ENCODE measurements around the gene NCOR2. TPM values are rescaled to one million over a fixed set of nuclear protein-coding genes. Genes with fewer than 3 reads are reported as not detected.

The NCOR2 gene
- total RNA-seq, 2 donors from 2014 or later, result 185 to 207 TPM

DNA sequence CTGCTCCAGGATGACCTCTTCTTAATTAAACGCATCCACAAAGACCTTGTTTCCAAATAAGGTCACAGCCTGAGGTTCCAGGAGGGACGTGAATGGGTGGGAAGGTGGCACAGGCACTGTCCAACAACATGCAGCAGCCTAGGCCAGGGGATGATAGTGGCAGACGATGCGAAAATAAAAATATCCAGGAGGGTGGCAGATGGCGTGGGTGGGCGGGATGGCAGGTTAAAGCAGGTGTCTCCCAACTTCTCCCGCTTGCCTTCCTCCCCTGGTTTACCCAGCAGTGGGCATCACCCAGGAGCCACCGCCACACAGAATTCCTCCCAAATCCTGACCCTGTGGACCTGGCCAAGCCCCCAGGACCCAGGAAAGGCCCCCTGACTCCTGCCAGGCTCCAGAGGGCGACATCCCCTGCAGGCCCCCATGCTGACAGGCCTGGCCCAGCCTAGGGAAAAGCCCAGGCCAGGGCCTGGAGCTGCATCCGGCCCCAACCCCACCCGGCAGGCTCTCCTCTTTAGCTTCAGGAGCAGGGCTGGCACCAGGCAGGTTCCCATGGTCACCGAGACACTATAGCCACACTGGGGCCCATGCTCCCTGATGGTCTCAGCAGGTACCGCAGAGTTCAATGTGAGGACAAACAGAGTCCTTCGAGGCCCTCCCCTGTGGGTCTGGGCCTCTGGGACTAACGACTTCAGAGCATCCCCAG, 9.7 kb downstream of the NCOR2 start:
- Mint-ChIP-seq H3K9me3 (peaks cover 1% of the 10 kb centered on the region), H3K27ac (peak overlapping the region; percentile 76), H3K4me3 (no peak overlapping the region), H3K27me3 (ENCODE audit: insufficient read depth) (no peaks in the 10 kb centered on the region), H3K4me1 (peaks cover 20% of the 10 kb centered on the region), H3K36me3 (ENCODE audit: low read depth) (peaks cover 10% of the 10 kb centered on the region)
- Histone ChIP-seq H3K9ac (ENCODE audit: extremely low read depth, low read length, poor library complexity, severe bottlenecking) (no peak overlapping the region), H3K27ac (ENCODE audit: low read depth, low read length) (no peak overlapping the region), H3K4me3 (ENCODE audit: low read length) (no peak overlapping the region), H3K4me1 (ENCODE audit: control insufficient read depth, insufficient read depth, low read length) (peaks cover 3% of the 10 kb centered on the region), H3K27me3 (ENCODE audit: control insufficient read depth, insufficient read depth, low read length, poor library complexity, severe bottlenecking) (no peaks in the 10 kb centered on the region), H3K9me3 (ENCODE audit: control insufficient read depth, low read length) (no peaks in the 10 kb centered on the region), H3K36me3 (ENCODE audit: control insufficient read depth, insufficient read depth, low read length) (no peaks in the 10 kb centered on the region)
- DNase-seq, result peak; percentile 83
- 86 to 98% methylated on average over 10 to 15 of the region's 15 CpGs for WGBS, 2 experiments (ENCODE audit: insufficient coverage in 1 of 2, insufficient read length in 1 of 2)
- TF ChIP-seq, protein P1, sequence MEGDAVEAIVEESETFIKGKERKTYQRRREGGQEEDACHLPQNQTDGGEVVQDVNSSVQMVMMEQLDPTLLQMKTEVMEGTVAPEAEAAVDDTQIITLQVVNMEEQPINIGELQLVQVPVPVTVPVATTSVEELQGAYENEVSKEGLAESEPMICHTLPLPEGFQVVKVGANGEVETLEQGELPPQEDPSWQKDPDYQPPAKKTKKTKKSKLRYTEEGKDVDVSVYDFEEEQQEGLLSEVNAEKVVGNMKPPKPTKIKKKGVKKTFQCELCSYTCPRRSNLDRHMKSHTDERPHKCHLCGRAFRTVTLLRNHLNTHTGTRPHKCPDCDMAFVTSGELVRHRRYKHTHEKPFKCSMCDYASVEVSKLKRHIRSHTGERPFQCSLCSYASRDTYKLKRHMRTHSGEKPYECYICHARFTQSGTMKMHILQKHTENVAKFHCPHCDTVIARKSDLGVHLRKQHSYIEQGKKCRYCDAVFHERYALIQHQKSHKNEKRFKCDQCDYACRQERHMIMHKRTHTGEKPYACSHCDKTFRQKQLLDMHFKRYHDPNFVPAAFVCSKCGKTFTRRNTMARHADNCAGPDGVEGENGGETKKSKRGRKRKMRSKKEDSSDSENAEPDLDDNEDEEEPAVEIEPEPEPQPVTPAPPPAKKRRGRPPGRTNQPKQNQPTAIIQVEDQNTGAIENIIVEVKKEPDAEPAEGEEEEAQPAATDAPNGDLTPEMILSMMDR (conservative IDR thresholded peaks at IDR 0.05), result no peak

DNA sequence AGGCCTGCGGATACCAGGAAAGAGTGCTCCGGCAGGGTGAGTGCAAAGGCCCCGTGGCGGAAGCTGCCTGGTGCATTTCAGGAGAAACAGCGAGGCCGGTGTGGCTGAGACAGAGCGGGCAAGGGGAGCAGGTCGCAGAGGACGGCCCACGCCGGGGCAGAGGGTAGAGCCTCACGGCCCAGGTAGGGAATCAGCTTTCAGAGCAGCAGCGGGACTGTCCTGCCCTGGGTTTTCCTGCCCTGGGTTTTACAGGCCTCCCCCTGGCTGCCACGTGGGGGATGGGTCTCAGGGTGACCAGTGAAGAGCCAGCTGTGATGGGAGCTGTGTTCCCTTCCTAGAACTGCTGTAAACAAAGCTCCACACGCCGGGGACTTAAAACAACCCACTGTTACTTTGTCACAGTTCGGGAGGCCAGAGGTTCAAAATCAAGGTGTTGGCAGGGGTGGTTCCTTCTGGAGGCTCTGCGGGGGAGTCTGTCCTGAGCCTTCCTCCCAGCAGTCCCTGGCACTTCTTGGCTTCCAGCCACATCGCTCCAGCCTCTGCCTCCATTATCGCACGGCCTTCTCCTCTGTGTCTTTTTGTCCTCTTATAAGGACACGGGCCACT, 10.4 kb downstream of the NCOR2 start:
- Mint-ChIP-seq H3K4me3 (no peak overlapping the region), H3K4me1 (peaks cover 17% of the 10 kb centered on the region), H3K27ac (peak overlapping the region; percentile 76), H3K9me3 (peaks cover 1% of the 10 kb centered on the region), H3K36me3 (ENCODE audit: low read depth) (peaks cover 10% of the 10 kb centered on the region), H3K27me3 (ENCODE audit: insufficient read depth) (no peaks in the 10 kb centered on the region)
- Histone ChIP-seq H3K9ac (ENCODE audit: extremely low read depth, low read length, poor library complexity, severe bottlenecking) (no peak overlapping the region), H3K27me3 (ENCODE audit: control insufficient read depth, insufficient read depth, low read length, poor library complexity, severe bottlenecking) (no peaks in the 10 kb centered on the region), H3K4me1 (ENCODE audit: control insufficient read depth, insufficient read depth, low read length) (peaks cover 3% of the 10 kb centered on the region), H3K9me3 (ENCODE audit: control insufficient read depth, low read length) (no peaks in the 10 kb centered on the region), H3K27ac (ENCODE audit: low read depth, low read length) (no peak overlapping the region), H3K4me3 (ENCODE audit: low read length) (no peak overlapping the region), H3K36me3 (ENCODE audit: control insufficient read depth, insufficient read depth, low read length) (no peaks in the 10 kb centered on the region)
- WGBS, 2 experiments (ENCODE audit: insufficient coverage in 1 of 2, insufficient read length in 1 of 2), result 92 to 95% methylated on average over 15 to 22 of the region's 22 CpGs
- DNase-seq, result peak; percentile 70
- TF ChIP-seq, protein P1 (conservative IDR thresholded peaks at IDR 0.05), result peak; percentile 29

DNA sequence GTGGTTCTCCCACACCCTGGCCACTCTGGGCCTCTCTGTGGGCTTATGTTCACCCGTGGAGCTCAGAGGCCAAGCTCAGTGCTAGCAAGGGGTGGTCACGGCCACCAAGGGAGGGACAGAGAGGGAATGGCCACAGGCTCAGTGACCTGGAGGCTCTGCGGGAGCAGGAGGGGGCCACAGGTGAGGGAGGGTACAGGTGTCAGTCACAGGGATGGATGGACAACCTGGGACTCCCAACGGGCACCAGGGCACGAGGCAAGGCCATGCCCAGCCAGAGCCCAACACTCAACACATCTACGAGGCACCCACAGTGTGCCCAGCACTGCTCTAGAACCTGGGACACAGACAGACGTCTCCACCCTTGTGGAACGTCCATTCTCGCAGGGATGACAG, 11.3 kb downstream of the NCOR2 start:
- Histone ChIP-seq H3K27me3 (ENCODE audit: control insufficient read depth, insufficient read depth, low read length, poor library complexity, severe bottlenecking) (no peaks in the 10 kb centered on the region), H3K36me3 (ENCODE audit: control insufficient read depth, insufficient read depth, low read length) (no peaks in the 10 kb centered on the region), H3K4me3 (ENCODE audit: low read length) (no peak overlapping the region), H3K9me3 (ENCODE audit: control insufficient read depth, low read length) (no peaks in the 10 kb centered on the region), H3K9ac (ENCODE audit: extremely low read depth, low read length, poor library complexity, severe bottlenecking) (no peak overlapping the region), H3K4me1 (ENCODE audit: control insufficient read depth, insufficient read depth, low read length) (peaks cover 3% of the 10 kb centered on the region), H3K27ac (ENCODE audit: low read depth, low read length) (no peak overlapping the region)
- no peak overlapping the region for H3K27ac Mint-ChIP-seq
- no peaks in the 10 kb centered on the region for H3K27me3 Mint-ChIP-seq (ENCODE audit: insufficient read depth)
- H3K4me1 Mint-ChIP-seq, result peaks cover 20% of the 10 kb centered on the region
- H3K4me3 Mint-ChIP-seq, result no peak overlapping the region
- H3K9me3 Mint-ChIP-seq, result peaks cover 1% of the 10 kb centered on the region
- H3K36me3 Mint-ChIP-seq (ENCODE audit: low read depth), result peaks cover 10% of the 10 kb centered on the region
- WGBS, 2 experiments (ENCODE audit: insufficient coverage in 1 of 2, insufficient read length in 1 of 2), result 94 to 96% methylated on average over 4 to 9 of the region's 9 CpGs
- DNase-seq, result no peak
- TF ChIP-seq, protein P1 (conservative IDR thresholded peaks at IDR 0.05), result no peak
